NCI-H526 (cell line): ENCODE measurements around the gene TTF1.
A peak's percentile ranks its signal among the peaks of the same experiment; 100 is the strongest.

Experiments used
- DNase-seq, 2 experiments: peaks; one replicate each; lab custom pipeline; 2025; lab: John Stamatoyannopoulos, UW

Gene TTF1

DNA sequence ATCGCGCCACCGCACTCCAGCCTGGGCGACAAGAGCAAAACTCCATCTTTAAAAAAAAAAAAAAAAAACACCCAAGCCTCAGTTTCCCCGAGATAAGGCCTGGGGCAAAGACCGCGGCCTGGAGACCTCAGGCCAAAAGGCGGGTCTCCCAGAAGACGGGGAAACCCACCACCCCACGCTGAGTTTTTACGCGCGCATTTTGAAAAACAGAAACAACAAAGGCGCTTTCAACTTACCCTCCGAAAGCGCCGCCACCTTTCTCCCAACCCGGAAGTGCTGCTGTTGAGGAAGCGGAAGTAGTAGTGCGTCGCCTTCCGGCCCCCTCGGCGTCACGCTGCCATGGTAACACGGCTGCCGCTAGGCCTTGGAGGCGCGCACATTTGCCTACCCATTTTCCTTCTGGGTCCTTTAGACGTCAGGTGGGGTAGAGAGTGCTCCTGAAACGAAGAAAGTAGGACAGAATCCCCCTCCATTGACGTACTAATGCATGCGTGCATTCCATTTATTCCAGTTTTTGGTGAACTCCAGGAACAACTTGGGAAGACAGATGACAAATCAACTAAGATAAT, at the start of gene TTF1:
TSS of gene TTF1 (minus strand) at position 287 of the 569 bp plus-strand sequence. CDS start 4,019 bp downstream, outside the sequence.
- peak; percentile 78 to 92 for DNase-seq

- DNase-seq = no peak
Observed at GRCh38 chr9:132456241-132456640, 49.6 kb upstream of the TTF1 start.

- no peak for DNase-seq
Observed at GRCh38 chr9:132451276-132451675, 44.6 kb upstream of the TTF1 start.

DNA sequence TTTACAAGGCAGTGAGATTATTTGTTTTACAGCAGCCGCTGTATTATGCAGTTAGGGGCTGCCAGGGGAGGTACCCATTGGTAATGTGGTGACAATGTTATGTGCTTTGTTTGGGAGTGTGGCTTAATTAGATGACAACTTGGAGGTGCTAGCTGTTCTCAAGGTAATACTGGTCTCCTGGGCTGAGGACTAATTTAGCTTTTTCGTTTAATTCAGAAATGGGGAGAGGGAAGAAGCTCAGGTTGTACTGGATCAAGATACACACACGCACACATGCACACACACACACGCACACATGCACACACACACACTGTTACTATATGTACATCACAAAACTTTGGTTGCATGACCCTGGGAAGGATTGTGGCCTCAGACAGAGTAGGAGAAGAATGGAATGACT, 41.3 kb upstream of the TTF1 start:
- DNase-seq = no peak

GRCh38 chr9:132447346-132447745, 40.7 kb upstream of the TTF1 start:
- DNase-seq = no peak

- DNase-seq = no peak
Observed at GRCh38 chr9:132446887-132447286, 40.2 kb upstream of the TTF1 start.

- DNase-seq = no peak
Observed at GRCh38 chr9:132443951-132444607, 37.4 kb upstream of the TTF1 start.

GRCh38 chr9:132441404-132441803, 34.8 kb upstream of the TTF1 start:
- no peak for DNase-seq

GRCh38 chr9:132440735-132441134, 34.1 kb upstream of the TTF1 start:
- DNase-seq = no peak

DNA sequence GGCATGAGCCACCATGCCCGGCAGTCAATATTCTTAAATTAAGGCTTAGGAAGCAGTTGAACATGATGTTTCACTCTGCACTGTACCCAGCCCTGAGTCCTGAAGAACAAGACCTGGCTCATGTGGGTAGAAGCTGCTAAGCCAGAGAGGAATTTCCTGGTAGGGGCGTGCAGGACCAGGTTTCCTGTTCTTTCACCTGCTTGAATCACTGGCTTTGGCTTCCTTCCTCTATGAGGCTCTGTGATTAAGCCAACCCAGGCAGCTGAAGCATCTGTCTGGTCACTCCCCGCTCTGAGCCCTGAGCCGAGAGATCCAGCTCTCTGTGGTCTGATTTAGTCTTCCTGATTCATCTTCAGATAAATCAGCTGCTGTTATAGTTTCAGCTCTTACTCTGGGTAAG, 32.5 kb upstream of the TTF1 start:
- no peak for DNase-seq

DNA sequence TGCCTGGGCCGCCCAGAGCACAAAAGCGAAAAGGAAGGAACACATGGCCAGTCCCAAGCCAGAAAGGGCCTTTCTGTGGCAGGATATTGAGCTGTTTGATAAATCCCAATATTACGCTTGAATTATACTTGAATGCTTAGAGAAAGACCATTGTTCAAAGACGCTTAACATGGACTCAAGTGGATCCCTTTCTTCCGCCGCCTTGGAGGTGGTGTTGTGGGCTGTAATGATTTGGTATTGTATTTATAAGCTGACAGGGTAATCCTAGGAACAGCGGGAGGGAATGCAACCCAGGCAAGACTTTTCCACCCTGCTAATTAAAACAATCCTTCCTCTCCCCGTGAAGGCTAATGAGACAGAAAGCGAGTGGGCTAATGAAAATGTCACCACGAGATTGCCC, 28.2 kb upstream of the TTF1 start:
- no peak for DNase-seq

- no peak for DNase-seq
Observed at GRCh38 chr9:132430998-132431397, 24.4 kb upstream of the TTF1 start.

- DNase-seq = peak; percentile 63 to 74
Observed at GRCh38 chr9:132426639-132427414, 20.2 kb upstream of the TTF1 start.

GRCh38 chr9:132425675-132426062, 19.0 kb upstream of the TTF1 start:
- DNase-seq = no peak

DNA sequence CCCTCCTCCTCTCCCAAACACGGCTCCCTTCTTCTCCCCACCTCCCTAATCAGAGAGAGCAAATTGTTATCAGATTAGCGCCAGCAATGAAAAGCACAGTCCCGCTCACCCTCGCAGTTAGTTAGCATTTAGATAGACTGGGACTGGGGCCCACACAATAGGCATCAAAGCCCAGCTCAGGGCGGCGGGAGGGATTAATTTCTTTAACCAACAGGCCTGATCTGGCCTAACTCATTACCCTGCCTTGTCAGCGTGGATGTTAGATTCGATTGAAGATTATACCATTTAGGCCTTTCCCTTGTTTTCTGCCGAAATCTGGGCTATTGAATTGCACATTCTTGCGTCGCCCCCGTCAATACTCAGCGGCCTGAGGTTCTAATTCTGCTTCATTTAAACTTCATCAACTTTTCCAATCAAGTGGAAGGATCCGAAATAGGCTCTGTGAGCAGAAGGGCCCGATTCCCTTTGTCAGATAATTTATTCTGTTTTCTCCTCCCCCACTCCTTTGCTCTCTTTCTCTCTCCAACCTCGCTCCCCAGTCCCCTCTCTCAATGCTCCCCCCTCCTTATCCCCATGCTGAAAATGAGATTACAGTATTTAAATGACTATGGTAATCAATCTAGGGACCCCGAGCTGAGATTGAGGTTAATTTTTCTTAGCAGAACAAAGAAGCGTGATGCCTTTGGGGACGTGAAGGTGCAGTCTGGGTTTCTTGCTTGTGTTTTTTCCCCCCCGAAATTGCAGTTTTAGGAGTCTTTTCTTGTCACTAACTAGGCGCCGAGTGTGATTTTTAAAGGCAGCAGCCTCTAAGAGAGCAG, 18.4 kb upstream of the TTF1 start:
- DNase-seq = no peak

GRCh38 chr9:132423503-132423902, 16.9 kb upstream of the TTF1 start:
- DNase-seq = no peak

GRCh38 chr9:132422574-132422973, 15.9 kb upstream of the TTF1 start:
- no peak for DNase-seq

DNA sequence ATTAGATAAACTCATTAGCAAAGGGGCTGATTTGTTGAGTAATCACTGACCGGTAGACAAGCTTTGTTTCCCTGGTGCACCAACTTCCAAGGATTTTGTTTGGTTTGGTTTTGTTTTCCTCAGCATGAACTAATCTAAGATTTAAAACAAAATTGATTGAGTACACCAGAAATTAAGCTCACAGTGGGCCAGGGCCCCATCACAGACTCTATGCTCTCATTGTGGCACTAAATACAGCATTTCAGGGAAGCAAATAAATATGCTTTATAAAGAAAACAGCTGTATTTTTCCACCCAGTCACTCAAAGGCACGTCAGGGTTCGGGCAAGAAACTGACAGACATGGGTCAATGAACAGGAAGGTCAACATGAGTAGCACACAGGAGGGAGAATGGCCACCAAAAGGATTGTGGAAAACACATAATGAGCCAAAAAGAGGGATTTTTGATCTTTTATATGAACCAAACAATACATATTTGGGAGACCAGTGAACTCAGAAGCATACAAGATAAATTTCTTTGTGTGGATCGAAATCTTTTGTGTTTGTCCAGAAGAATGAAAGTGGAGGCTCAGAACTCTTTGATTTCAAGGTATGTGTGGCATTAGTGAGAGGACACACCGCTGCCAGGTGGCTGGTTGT, 12.2 kb upstream of the TTF1 start:
- DNase-seq = no peak

DNA sequence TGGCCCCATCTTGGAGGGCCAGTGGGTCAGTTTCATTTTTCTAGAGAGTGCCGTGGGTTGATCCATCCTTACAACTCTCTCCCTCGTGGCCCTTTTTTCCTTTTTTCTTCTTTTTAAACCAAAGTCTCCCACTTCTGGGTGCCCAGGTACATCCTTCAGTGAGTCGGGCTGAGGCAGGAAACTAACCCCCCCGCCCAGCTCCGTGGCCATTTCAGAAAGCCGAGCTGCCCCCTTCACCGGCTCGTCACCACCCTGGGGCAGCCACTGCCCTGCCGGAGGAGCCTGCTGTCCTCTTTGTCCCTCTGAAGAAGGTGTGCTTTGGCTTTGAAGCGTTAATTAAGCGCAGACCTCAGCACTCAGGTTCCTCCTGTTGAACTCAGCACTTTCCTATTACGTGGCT, 8.5 kb upstream of the TTF1 start:
- no peak for DNase-seq

- DNase-seq = no peak
Observed at GRCh38 chr9:132414731-132415130, 8.1 kb upstream of the TTF1 start.

- no peak for DNase-seq
Observed at GRCh38 chr9:132413926-132414325, 7.3 kb upstream of the TTF1 start.

GRCh38 chr9:132412089-132412488, 5.4 kb upstream of the TTF1 start:
- peak in 1 of 2 experiments; percentile 60 for DNase-seq
